Upper lobe of right lung (tissue), 1 donor: ENCODE results near the gene PGC. TPM values are rescaled to one million over a fixed set of nuclear protein-coding genes. Genes with fewer than 3 reads are reported as not detected.

Experiments
- ATAC-seq: fragments of 200-7000 bp; cut with Tn5 transposase; one replicate; pipeline ENCODE4 v1.9.1; 2020; ENCODE audit warnings: mild to moderate bottlenecking, moderate library complexity
- DNase-seq: peaks from one replicate; pipeline ENCODE4 v3.0.0-alpha.2; 2020
- H3K27ac ChIP-seq: fragments of 200-600 bp; one replicate; pipeline ENCODE4 v1.8.0; 2022
- H3K27me3 ChIP-seq: fragments of 200-600 bp; one replicate; pipeline ENCODE4 v1.8.0; 2022; ENCODE audit warnings: mild to moderate bottlenecking
- H3K36me3 ChIP-seq: fragments of 200-600 bp; one replicate; pipeline ENCODE4 v1.8.0; 2022
- H3K4me1 ChIP-seq: fragments of 200-600 bp; one replicate; pipeline ENCODE4 v1.8.0; 2022
- H3K4me3 ChIP-seq: fragments of 200-600 bp; one replicate; pipeline ENCODE4 v1.8.0; 2022; ENCODE audit warnings: mild to moderate bottlenecking
- H3K9me3 ChIP-seq: fragments of 200-600 bp; one replicate; pipeline ENCODE4 v1.8.0; 2022
- intact Hi-C: fragments of 100-400 bp; cut with DNase I; formaldehyde crosslinking; loops from one replicate; pipeline ENCODE4 v1.11.0; 2022
- total RNA-seq: library from RNA; stranded (reverse); fragmentation: NEBNext Ultra II Directional; extraction: Animal tissue kit (Norgen Biotek cat#: 25700); gene quantifications from one replicate; pipeline ENCODE4 v1.2.1, GENCODE V29; 2021
- TF ChIP-seq, protein P1 (sequence below): fragments of 200-600 bp; IDR thresholded peaks from one replicate; pipeline ENCODE4 v1.8.0; 2022; ENCODE audit warnings: antibody characterized with exemption
- donor health status: DM: no; HTN: yes; CAD: no; lungs with severe emphysema.

Gene PGC
- total RNA-seq, 1 donor from 2014 or later = 1,050 TPM

DNA sequence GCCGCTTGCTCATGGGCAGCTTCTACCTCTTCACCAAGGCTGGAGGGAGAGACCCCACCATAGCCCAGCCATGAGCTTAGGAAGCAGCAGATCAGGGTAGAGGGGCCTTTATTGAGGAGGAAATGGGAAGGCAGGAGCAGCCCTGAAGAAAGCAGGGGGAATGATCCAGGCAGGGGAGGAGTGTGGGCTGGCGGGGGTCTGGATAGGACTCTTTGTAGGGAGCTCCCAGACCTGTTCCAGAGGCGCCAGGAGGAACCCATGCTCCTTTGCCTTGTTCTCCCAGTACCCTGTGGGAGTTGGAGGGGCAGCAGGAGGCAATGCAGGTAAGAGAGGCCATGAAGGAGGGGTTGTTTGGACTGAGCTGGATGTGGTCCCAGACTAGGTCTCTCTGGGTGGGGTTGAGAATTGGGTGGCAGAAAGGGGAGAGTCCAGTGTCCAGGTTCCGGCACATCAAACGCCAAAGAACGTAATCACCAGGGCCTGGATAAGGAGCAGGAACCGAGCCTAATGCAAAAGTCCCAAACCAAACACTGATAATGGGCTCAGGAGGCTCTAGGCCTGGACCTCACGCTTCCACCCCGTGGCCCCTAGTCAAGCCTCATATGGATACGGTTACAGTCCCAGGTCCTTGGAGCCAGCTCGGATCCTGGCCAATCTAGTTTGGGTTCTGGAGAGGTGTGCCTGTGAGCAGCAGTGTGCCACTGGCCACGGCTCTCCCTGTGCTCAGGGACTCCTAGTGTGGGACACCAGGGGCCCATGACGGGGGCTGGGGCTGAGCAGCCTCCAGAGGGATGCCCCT, 12.1 kb upstream of the PGC start:
- intact Hi-C loops = no loop called here
- Histone ChIP-seq H3K27ac (no peak overlapping the region), H3K27me3 (no peaks in the 10 kb centered on the region), H3K36me3 (no peaks in the 10 kb centered on the region), H3K9me3 (no peaks in the 10 kb centered on the region), H3K4me3 (no peak overlapping the region), H3K4me1 (no peaks in the 10 kb centered on the region)
- ATAC-seq = no peak
- DNase-seq = no peak
- TF ChIP-seq, protein P1, sequence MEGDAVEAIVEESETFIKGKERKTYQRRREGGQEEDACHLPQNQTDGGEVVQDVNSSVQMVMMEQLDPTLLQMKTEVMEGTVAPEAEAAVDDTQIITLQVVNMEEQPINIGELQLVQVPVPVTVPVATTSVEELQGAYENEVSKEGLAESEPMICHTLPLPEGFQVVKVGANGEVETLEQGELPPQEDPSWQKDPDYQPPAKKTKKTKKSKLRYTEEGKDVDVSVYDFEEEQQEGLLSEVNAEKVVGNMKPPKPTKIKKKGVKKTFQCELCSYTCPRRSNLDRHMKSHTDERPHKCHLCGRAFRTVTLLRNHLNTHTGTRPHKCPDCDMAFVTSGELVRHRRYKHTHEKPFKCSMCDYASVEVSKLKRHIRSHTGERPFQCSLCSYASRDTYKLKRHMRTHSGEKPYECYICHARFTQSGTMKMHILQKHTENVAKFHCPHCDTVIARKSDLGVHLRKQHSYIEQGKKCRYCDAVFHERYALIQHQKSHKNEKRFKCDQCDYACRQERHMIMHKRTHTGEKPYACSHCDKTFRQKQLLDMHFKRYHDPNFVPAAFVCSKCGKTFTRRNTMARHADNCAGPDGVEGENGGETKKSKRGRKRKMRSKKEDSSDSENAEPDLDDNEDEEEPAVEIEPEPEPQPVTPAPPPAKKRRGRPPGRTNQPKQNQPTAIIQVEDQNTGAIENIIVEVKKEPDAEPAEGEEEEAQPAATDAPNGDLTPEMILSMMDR = no peak

DNA sequence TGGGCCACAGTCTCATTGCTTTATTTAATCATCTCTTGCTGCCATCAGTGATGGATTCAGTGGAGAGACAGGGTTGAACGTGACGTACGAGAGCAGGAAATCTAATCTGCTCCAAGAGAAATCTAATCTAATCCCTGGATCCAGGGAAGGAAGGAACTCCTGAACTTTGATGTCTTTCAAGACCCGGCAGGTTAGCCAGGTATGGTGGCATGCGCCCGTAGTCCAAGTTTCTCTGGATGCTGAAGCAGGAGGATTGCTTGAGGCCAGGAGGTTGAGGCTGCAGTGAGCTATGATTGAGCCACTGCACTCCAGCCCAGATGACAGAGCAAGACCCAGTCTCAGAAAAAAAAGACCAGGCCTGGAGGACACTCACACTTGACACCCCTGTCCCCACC, 11.4 kb upstream of the PGC start:
- TF ChIP-seq, protein P1 = no peak
- H3K9me3 ChIP-seq = no peaks in the 10 kb centered on the region
- ATAC-seq (no peak), DNase-seq (no peak)
- H3K36me3 ChIP-seq = no peaks in the 10 kb centered on the region
- H3K4me3 ChIP-seq = no peak overlapping the region
- intact Hi-C loops = no loop called here
- no peak overlapping the region for H3K27ac ChIP-seq
- no peaks in the 10 kb centered on the region for H3K4me1 ChIP-seq
- H3K27me3 ChIP-seq = no peaks in the 10 kb centered on the region

DNA sequence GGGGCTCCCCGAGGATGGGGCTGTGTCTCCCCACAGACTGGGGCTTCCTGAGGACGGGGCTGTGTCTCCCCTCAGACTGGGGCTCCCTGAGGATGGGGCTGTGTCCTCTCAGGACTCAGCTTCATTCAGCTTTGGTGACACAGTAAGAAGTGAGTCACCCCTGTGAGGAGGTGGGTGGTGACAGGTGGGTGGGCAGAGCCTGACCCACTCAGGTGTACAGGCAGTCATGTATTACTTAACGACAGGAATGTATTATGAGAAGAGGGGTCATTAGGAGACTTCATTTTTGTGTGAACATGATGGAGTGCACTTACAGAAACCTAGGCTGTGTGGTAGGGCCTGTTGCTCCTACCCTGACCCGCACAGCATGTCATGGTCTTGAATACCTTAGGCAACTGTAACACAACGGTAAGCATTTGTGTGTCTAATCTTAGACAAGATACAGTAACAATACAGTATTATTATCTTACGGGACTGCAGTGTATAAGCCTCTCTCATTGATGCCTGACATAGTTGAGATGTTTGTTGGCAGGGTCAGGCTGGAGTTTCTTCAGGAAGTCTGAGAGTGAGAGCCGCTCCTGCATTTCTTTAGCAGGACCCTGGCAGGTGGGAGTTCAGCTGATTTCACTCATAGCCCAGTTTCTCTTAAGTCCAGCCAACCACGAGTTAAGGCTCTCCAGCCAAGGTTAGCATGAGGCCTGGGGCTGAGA, 10.9 kb upstream of the PGC start:
- Histone ChIP-seq H3K27me3 (no peaks in the 10 kb centered on the region), H3K4me1 (no peaks in the 10 kb centered on the region), H3K27ac (no peak overlapping the region), H3K9me3 (no peaks in the 10 kb centered on the region), H3K4me3 (no peak overlapping the region), H3K36me3 (no peaks in the 10 kb centered on the region)
- DNase-seq (no peak), ATAC-seq (peak; percentile 21)
- TF ChIP-seq, protein P1 = no peak
- intact Hi-C loops = no loop called here

DNA sequence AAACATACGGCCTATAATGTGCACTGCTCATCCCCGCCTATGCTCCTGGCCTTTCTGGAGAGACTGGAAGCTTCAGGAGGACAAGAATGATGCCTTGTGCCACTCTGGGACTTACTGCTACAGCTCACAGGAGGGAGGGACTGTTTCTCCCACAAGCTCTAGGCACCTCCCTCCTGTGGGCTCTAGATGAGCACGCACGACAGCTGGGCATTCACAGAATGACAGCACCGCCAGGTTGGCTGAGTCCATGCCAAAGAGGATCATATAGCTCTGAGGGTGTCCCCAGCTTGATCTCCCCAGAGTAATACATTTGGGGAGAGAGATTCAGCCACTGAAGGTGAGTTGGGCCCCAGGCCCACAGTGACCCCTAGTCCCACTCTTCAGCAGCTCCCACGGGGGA, 10.1 kb upstream of the PGC start:
- TF ChIP-seq, protein P1 = no peak

DNA sequence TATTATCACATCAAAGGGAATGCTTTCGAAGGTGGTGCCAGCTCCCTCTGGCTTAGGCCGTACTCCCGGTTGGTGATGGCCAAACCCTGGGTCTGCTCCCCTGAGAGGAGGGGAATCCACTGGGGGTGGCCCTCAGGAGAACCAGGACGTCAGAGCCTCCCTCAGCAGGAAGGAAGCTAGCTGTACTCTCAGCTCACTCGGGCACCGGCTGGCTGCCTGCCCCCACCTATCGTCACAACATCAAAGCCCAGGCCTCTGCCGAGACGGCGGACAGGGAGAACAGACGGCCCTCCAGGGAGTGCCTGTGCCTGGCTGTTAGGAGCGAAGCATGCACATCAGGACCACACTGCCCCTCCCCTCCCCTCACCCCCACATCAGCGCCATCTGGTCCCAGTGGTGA, 9.2 kb upstream of the PGC start:
- peak; percentile 18 for ATAC-seq
- no peak overlapping the region for H3K4me3 ChIP-seq
- no peaks in the 10 kb centered on the region for H3K9me3 ChIP-seq
- no peaks in the 10 kb centered on the region for H3K27me3 ChIP-seq
- H3K27ac ChIP-seq = no peak overlapping the region
- H3K4me1 ChIP-seq = no peaks in the 10 kb centered on the region
- intact Hi-C loops = no loop called here
- no peaks in the 10 kb centered on the region for H3K36me3 ChIP-seq
- TF ChIP-seq, protein P1 = no peak
- DNase-seq = no peak

More for the DNA sequence above, 10.1 kb upstream of the PGC start:
- intact Hi-C loops = no loop called here
- H3K27ac ChIP-seq = no peak overlapping the region
- no peaks in the 10 kb centered on the region for H3K27me3 ChIP-seq
- H3K36me3 ChIP-seq = no peaks in the 10 kb centered on the region
- DNase-seq = no peak
- H3K4me3 ChIP-seq = no peak overlapping the region
- no peaks in the 10 kb centered on the region for H3K4me1 ChIP-seq
- ATAC-seq = no peak
- no peaks in the 10 kb centered on the region for H3K9me3 ChIP-seq
